Suprapubic skin (tissue), 4 donors: ENCODE results near the gene SEC63. TPM values are rescaled to one million over a fixed set of nuclear protein-coding genes. Genes with fewer than 3 reads are reported as not detected.

Experiments used
- DNase-seq, 2 donors: peaks; one replicate each; pipeline ENCODE4 v3.0.0-alpha.2; 2019; ENCODE audit warnings: low spot score in 2 of 2
- H3K27ac ChIP-seq: fragments of 200-600 bp; sonication (generic); one replicate; pipeline ENCODE4 v1.5.1; 2019
- H3K27me3 ChIP-seq: fragments of 200-600 bp; sonication (generic); one replicate; pipeline ENCODE4 v1.5.1; 2019
- H3K36me3 ChIP-seq: fragments of 200-600 bp; sonication (generic); one replicate; pipeline ENCODE4 v1.5.1; 2019
- H3K4me1 ChIP-seq: fragments of 200-600 bp; sonication (generic); one replicate; pipeline ENCODE4 v1.5.1; 2019
- H3K4me3 ChIP-seq: fragments of 200-600 bp; sonication (generic); one replicate; pipeline ENCODE4 v1.5.1; 2019; ENCODE audit warnings: mild to moderate bottlenecking
- H3K9me3 ChIP-seq: fragments of 200-600 bp; sonication (generic); one replicate; pipeline ENCODE4 v1.5.1; 2019
- EP300 ChIP-seq: sonication (generic); formaldehyde crosslinking; IDR thresholded peaks from one replicate; pipeline ENCODE4 v1.6.1; 2017; ENCODE audit warnings: antibody characterized with exemption
- POLR2A ChIP-seq, 2 donors: fragments of 450-650 bp; IDR thresholded peaks; one replicate each; pipeline ENCODE4 v1.6.1; 2017; ENCODE audit warnings: antibody characterized with exemption in 2 of 2, mild to moderate bottlenecking in 2 of 2, moderate library complexity in 2 of 2
- POLR2AphosphoS5 ChIP-seq, 3 donors: sonication (generic); formaldehyde crosslinking; IDR thresholded peaks; one replicate each; pipeline ENCODE4 v1.6.1; 2017; ENCODE audit warnings: antibody characterized with exemption in 3 of 3
- WGBS: methylation state at CpG from one replicate; pipeline ENCODE4 v1.1.5; 2018; 5-methylcytosine and 5-hydroxymethylcytosine counted together
- total RNA-seq, 4 donors: library from RNA; depleted of rRNA; stranded (reverse); fragments of >200 nt; gene quantifications; one replicate each; pipeline ENCODE4 v1.1.0, GENCODE V29; 2016
- TF ChIP-seq, protein P1 (sequence below), 2 donors: fragments of 200-600 bp in 1 of 2; fragments of 450-650 bp in 1 of 2; sonication (generic) in 1 of 2; IDR thresholded peaks; one replicate each; pipeline ENCODE4 v1.5.1; 2016 to 2019; ENCODE audit warnings: antibody characterized with exemption in 2 of 2, mild to moderate bottlenecking in 1 of 2, moderate library complexity in 1 of 2

Gene SEC63
- total RNA-seq, 4 donors from 2014 or later: 31.6 to 54.1 (median 42.4) TPM

DNA sequence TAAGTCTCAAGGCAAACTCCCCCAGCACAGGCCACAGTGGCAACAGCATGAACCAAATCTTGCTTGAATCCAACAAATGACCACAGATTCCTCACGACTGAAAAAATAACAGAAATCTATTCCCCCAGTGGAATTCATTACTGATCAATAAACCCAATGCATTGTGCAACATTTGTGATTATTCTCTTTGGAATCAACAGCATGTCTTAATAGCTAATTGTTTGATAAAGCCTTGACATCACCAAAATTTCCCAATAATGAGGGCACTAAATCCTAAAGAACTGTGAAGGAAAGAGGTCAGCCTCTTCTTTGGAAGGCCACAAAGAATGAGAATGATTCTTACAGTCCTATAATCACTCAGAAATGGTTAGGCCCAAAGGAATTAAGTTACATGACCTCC lies 139.7 kb downstream of the SEC63 start:
- no peak overlapping the region for H3K27ac ChIP-seq
- TF ChIP-seq POLR2AphosphoS5 (IDR thresholded peaks at IDR 0.05): no peak
- TF ChIP-seq EP300: no peak
- TF ChIP-seq, protein P1, sequence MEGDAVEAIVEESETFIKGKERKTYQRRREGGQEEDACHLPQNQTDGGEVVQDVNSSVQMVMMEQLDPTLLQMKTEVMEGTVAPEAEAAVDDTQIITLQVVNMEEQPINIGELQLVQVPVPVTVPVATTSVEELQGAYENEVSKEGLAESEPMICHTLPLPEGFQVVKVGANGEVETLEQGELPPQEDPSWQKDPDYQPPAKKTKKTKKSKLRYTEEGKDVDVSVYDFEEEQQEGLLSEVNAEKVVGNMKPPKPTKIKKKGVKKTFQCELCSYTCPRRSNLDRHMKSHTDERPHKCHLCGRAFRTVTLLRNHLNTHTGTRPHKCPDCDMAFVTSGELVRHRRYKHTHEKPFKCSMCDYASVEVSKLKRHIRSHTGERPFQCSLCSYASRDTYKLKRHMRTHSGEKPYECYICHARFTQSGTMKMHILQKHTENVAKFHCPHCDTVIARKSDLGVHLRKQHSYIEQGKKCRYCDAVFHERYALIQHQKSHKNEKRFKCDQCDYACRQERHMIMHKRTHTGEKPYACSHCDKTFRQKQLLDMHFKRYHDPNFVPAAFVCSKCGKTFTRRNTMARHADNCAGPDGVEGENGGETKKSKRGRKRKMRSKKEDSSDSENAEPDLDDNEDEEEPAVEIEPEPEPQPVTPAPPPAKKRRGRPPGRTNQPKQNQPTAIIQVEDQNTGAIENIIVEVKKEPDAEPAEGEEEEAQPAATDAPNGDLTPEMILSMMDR (IDR thresholded peaks at IDR 0.05): no peak
- TF ChIP-seq POLR2A (IDR thresholded peaks at IDR 0.05): no peak
- DNase-seq: no peak
- H3K4me3 ChIP-seq: no peak overlapping the region
- no peaks in the 10 kb centered on the region for H3K9me3 ChIP-seq
- H3K36me3 ChIP-seq: no peaks in the 10 kb centered on the region
- 88% methylated on average over 1 of the region's 1 CpG for WGBS
- H3K4me1 ChIP-seq: peaks cover 26% of the 10 kb centered on the region
- peaks cover 7% of the 10 kb centered on the region for H3K27me3 ChIP-seq

- 81% methylated on average over 4 of the region's 4 CpGs for WGBS
- H3K4me1 ChIP-seq: peaks cover 26% of the 10 kb centered on the region
- TF ChIP-seq, protein P1 (IDR thresholded peaks at IDR 0.05): no peak
- TF ChIP-seq EP300: no peak
- no peak for TF ChIP-seq POLR2A (IDR thresholded peaks at IDR 0.05)
- no peak for TF ChIP-seq POLR2AphosphoS5 (IDR thresholded peaks at IDR 0.05)
- DNase-seq: no peak
- H3K27me3 ChIP-seq: peaks cover 4% of the 10 kb centered on the region
- H3K4me3 ChIP-seq: no peak overlapping the region
- no peaks in the 10 kb centered on the region for H3K9me3 ChIP-seq
- no peaks in the 10 kb centered on the region for H3K36me3 ChIP-seq
- H3K27ac ChIP-seq: no peak overlapping the region
Observed at GRCh38 chr6:107817784-107818183, 140.2 kb downstream of the SEC63 start.

Other genes starting within 250 kb of the SEC63 start
- gene SCML4, start 133.9 kb downstream of the SEC63 start, total RNA-seq: 1 to 10 TPM in 1 of 4 donors, under 1 TPM in 2, not detected in 1; 0.42 to 1.6 (median 0.89) TPM
- gene OSTM1, start 116.5 kb upstream of the SEC63 start, total RNA-seq: 10 to 100 TPM; 26.9 to 44.5 (median 38.2) TPM
- gene NR2E1, start 207.8 kb upstream of the SEC63 start, total RNA-seq: under 1 TPM in 1 of 4 donors, not detected in 3; 0.38 TPM